Epithelial cell of esophagus (primary cell): ENCODE measurements around the gene SMIM26.

Source experiments
- DNase-seq: peaks from one replicate; pipeline ENCODE4 v3.0.0; 2010; ENCODE audit warnings: low read depth
- H3K4me3 ChIP-seq: 2 replicates; pipeline ENCODE4 v1.5.1; 2011; ENCODE audit warnings: mild to moderate bottlenecking, low read length, control low read depth
- TF ChIP-seq, protein P1 (sequence below): IDR thresholded peaks from 2 replicates; pipeline ENCODE4 v1.5.1; 2011; ENCODE audit warnings: low read depth, mild to moderate bottlenecking, low read length, control low read depth, inconsistent platforms; ENCODE audit not compliant: insufficient read depth; ENCODE audit errors: missing control alignments

SMIM26 gene

DNA sequence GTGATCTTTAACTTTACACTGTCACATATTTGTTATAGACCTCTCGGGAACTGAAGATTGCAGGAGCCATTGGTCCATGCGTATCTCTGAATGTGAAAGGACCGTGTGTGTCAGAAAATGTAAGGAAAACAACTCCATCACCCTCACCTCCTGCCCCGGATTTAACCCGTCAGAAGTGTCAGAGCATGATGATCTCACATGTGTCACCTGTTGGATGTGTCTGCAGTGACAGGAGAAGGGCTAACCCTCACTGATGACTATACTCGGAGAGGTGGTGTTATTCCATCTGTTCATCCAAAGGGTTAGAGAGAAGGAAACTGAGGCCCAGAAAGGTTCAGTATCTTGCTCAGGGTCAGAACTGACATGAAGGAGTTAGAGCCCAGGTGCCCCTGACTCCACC, 34.6 kb upstream of the SMIM26 start:
- H3K4me3 ChIP-seq, result no peak overlapping the region
- no peak for DNase-seq
- TF ChIP-seq, protein P1, sequence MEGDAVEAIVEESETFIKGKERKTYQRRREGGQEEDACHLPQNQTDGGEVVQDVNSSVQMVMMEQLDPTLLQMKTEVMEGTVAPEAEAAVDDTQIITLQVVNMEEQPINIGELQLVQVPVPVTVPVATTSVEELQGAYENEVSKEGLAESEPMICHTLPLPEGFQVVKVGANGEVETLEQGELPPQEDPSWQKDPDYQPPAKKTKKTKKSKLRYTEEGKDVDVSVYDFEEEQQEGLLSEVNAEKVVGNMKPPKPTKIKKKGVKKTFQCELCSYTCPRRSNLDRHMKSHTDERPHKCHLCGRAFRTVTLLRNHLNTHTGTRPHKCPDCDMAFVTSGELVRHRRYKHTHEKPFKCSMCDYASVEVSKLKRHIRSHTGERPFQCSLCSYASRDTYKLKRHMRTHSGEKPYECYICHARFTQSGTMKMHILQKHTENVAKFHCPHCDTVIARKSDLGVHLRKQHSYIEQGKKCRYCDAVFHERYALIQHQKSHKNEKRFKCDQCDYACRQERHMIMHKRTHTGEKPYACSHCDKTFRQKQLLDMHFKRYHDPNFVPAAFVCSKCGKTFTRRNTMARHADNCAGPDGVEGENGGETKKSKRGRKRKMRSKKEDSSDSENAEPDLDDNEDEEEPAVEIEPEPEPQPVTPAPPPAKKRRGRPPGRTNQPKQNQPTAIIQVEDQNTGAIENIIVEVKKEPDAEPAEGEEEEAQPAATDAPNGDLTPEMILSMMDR, result no peak

DNA sequence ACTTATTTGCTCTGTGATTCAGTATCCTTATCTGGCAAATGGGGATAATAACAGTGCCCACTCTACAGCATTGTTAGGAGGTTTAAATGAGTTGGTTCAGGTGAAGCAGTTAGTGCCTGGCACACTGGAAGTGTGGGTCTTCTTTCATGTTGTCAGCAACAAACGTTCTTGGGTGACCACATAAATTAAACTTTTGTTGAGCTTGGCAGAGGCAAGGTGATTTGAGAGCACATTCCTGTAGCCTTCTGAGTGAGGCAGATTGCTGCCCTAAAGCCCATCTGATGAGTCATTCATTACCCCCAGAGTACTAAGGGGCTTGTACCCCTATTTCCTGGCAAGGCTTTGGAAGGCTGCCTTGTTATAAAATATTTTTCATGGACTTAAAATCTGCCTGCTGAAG, 33.7 kb upstream of the SMIM26 start:
- DNase-seq, result no peak
- no peak overlapping the region for H3K4me3 ChIP-seq
- TF ChIP-seq, protein P1, result no peak

- no peak for DNase-seq
- H3K4me3 ChIP-seq, result no peak overlapping the region
- TF ChIP-seq, protein P1, result no peak
Measured at GRCh38 chr20:18533978-18534644, 33.1 kb upstream of the SMIM26 start.

DNA sequence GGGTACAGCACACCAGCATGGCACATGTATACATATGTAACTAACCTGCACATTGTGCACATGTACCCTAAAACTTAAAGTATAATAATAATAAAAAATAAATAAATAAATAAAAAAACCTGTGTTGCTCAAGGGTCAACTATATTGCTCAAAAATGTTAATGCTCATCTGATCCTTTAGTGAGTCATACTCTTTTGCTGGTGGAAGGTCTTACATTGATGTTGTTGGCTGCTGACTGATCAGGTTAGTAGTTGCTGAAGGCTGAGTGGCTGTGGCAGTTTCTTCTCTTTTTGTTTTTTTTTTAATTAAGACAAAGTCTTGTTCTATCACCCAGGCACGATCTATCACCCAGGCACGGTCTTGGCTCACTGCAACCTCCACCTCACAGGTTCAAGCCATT, 29.6 kb upstream of the SMIM26 start:
- TF ChIP-seq, protein P1, result no peak
- H3K4me3 ChIP-seq, result no peak overlapping the region
- DNase-seq, result peak; percentile 76

DNA sequence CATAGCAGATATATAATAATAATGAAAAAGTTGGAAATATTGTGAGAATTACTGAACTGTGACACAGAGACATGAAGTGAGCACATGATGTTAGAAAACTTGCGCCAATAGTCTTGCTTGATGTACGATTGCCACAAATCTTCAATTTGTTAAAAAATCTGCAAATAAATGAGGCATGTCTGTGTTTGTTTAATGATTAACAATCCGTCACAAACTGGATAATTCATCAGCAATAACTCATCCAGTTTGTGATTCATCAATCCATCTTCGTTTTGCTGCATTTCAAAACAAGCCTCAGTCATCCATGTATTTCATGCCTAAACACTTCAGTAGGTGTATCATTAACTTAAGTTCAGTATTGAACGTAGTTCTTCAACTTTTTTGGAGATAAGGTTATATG, 25.5 kb upstream of the SMIM26 start:
- TF ChIP-seq, protein P1, result no peak
- H3K4me3 ChIP-seq, result no peak overlapping the region
- peak; percentile 93 for DNase-seq

DNA sequence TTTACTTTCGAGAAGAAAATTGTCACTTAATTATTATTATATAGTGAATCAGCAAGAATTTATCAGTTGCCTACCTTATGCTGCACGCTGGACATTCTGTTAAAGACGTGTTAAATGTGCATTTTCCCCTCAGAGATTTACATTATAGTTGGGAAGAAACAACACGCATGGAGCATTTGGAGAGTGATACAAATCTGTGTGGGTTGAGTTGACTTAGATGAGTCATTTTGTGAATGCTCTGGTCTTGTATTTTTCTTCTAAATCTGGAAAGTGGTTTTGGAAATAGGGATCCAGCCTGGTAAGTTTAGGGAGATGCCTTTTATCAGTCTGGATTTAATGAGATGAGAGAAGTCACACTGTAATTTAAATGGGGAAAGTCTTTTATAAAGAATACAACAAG, 24.0 kb upstream of the SMIM26 start:
- TF ChIP-seq, protein P1, result no peak
- no peak for DNase-seq

DNA sequence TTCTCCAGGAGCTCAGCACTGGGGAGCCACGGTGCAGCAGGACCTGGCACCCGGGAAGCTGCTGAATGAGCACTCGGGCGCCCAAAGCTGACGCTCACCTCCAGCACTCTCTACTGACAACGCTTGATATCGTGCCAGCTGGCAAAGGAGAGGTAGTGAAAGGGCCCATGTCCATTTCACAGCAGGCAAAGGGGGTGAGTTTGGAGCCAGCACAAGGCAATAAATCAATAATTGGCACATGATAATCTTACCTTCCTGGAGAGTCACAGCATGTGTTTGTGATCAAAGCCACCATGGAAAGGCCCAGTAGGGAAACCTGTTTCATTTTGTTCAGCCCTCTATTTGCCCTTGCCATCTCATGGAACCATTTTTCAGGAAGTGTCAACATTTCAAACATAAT, 23.3 kb upstream of the SMIM26 start:
- no peak for DNase-seq
- no peak overlapping the region for H3K4me3 ChIP-seq
- TF ChIP-seq, protein P1, result no peak

More for the DNA sequence above, 24.0 kb upstream of the SMIM26 start:
- no peak overlapping the region for H3K4me3 ChIP-seq
